GM18508 (cell line): ENCODE data around the gene ZNF407.
"Not testable (repeated sequence)": the region's sequence is repeated elsewhere in the genome, so short reads cannot be mapped to it uniquely, and the experiment has no call there.

Experiments used
- ATAC-seq: cut with Tn5 transposase; IDR thresholded peaks from one replicate; pipeline ENCODE4 v1.9.1; 2021; ENCODE audit warnings: moderate number of reproducible peaks; ENCODE audit not compliant: insufficient read depth, unreplicated experiment

The ZNF407 gene, protein sequence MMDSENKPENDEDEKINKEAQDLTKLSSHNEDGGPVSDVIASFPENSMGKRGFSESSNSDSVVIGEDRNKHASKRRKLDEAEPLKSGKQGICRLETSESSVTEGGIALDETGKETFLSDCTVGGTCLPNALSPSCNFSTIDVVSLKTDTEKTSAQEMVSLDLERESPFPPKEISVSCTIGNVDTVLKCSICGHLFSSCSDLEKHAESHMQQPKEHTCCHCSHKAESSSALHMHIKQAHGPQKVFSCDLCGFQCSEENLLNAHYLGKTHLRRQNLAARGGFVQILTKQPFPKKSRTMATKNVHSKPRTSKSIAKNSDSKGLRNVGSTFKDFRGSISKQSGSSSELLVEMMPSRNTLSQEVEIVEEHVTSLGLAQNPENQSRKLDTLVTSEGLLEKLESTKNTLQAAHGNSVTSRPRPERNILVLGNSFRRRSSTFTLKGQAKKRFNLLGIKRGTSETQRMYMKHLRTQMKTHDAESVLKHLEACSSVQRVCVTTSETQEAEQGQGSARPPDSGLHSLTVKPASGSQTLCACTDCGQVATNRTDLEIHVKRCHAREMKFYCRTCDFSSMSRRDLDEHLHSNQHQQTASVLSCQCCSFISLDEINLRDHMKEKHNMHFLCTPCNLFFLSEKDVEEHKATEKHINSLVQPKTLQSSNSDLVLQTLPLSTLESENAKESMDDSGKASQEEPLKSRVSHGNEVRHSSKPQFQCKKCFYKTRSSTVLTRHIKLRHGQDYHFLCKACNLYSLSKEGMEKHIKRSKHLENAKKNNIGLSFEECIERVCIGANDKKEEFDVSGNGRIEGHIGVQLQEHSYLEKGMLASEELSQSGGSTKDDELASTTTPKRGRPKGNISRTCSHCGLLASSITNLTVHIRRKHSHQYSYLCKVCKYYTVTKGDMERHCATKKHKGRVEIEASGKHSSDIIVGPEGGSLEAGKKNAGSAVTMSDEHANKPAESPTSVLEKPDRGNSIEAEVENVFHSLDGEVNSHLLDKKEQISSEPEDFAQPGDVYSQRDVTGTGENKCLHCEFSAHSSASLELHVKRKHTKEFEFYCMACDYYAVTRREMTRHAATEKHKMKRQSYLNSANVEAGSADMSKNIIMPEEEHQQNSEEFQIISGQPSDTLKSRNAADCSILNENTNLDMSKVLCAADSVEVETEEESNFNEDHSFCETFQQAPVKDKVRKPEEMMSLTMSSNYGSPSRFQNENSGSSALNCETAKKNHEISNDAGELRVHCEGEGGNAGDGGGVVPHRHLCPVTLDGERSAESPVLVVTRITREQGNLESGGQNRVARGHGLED (N-terminal part only)

DNA sequence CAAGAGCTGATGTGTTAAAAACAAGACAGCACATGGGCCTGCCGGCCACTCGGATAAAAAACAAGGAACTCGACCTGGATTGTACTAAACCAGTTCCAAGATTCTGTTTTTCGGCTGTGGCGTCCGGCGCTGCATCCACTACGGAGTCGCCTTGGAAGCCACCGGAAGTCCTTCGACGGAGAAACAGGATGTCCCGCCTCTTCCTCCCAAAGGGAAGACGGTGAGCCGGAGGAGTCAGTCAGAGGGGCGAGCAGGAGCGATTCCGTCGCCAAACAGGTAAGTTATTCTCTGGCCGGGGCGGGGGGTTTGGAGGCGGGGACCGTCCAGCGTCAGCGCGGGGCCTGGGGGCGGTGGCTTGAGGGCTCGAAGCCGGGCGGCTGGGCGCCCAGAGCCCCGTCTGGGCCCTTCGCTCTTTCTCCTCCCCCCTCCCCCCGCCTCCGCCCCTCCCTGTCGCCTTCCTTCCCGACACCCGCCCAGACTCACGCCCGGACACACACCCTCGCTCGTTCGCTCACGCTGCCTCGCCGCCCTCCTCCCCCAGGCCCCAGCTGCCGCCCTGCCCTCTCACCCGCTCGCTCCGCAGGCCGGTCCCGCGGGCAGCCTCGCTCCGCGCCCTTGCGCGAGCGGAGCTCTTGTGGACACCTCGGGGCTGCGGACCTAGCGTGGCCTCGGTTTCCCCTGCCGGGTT lies at the start of gene ZNF407:
ZNF407 (plus strand) TSS at position 209 of the 688 bp plus-strand sequence. CDS start 33,150 bp downstream, outside the sequence.
- peak; percentile 31 for ATAC-seq

DNA sequence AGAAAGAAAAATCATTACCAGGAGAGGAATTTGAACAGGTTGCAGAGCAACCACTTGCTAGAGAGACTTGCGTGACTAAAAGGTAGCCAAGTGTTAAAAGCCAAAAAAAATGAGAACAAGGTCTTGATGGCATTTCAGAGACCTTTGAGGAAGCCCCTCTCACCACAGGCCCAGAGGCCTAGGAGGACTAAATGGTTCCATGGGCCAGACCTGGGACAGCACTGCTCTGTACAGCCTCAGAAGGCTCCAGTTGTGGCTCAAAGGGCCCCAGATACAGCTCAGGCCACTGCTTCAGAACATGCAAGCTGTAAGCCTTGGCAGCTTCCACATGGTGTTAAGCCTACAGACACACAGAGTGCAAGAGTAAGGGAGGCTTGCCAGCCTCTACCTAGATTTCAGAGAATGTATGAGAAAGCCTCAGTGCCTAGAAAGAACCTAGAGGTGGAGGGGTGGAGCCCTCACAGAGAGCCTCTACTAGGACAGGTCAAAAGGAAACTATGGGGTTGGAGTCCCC lies 48.0 kb upstream of the ZNF407 start:
- ATAC-seq, result no peak

DNA sequence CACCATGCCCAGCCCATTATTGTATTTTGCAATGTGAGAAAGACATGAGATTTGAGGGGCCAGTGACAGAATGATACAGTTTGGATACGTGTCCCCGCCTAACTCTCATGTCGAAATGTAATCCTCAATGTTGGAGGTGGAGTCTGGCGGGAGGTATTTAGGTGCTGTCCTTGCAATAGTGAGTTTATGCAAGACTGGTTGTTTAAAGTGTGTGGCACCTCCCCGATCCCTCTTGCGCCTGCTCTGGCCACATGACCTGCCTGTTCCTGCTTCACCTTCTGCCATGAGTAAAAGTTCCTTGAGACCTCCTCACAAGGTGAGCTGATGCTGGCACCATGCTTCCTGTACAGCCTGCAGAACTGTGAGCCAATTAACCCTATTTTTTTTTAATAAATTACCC lies 46.8 kb upstream of the ZNF407 start:
- ATAC-seq, result no peak

DNA sequence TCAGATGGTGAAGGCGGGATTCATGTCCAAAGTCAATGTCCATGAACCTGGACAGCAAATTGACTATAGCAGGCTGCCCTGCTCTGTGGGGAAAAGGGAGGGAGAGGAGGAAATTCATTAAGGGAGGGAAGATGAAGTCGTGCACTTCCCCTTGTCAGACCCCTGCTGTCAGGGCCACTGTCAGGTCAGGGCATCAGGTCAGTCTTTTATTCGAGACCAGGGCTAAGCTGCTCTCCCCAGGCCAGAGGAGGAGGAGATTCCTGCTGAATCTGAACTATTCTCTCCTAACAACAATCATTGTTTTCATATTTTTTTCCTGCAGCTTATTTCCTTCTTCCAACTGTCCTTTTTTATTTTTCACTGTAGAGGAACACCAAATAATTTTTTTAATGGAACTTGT lies 46.2 kb upstream of the ZNF407 start:
- no peak for ATAC-seq

DNA sequence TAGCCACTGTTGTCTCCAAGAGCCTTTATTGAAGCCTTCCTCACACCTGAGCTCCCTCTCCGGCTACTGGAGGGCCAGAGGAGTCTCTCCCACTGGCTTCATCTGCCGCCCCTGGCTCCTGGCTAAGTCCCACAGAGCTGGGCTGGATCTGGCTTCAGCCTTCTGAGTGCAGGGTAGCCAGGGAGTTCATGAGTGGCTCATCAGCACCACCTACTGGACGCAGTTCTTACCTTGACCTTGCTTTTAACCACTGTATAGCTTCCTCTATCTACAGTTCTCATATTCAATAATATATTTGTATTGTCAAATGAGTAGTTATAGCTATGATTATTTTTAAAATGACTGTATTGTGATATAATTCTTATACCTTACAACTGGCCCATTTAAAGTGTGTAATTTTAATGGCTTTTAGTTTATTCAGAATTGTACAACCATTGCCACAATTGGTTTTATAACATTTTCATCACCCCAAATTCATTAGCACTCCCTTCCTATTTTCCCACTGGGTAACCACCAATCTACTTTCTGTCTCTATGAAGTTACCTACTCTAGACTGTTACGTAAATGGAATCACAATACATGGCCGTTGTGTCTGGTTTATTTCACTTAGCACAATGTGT lies 45.6 kb upstream of the ZNF407 start:
- ATAC-seq, result peak; percentile 99

DNA sequence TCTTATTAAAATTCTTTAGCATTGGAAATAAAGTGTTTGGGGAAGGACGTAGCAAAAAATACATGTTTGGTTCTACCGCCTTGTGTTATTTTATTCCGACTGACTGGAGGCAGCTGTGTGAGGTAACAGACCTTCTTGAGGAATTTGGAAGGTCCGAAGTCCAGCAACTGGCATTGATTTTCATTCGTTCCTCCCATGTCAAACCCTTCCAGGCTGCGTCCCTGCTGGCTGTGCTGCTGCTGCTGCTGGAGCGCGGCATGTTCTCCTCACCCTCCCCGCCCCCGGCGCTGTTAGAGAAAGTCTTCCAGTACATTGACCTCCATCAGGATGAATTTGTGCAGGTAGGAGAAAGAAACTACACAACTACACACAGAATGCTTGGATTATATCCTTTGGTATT lies 41.5 kb upstream of the ZNF407 start:
- no peak for ATAC-seq

DNA sequence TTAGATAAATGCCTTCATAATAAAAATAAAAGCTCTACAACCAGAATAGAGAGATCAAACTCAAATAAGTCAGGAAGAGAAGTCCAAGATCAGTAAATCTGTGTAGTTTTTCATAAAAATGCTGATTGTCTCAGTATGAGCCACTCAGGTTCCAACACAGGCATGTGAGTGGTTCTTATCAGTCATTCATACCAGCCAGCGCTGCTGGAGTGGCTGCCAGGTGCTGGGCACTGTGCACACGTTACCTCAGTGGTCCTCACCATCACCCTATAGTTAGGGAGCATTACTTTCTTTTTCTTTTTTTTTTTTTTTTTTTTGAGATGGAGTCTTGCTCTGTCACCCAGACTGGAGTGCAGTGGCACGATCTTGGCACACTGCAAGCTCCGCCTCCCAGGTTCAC lies 39.6 kb upstream of the ZNF407 start:
- ATAC-seq, result no peak

DNA sequence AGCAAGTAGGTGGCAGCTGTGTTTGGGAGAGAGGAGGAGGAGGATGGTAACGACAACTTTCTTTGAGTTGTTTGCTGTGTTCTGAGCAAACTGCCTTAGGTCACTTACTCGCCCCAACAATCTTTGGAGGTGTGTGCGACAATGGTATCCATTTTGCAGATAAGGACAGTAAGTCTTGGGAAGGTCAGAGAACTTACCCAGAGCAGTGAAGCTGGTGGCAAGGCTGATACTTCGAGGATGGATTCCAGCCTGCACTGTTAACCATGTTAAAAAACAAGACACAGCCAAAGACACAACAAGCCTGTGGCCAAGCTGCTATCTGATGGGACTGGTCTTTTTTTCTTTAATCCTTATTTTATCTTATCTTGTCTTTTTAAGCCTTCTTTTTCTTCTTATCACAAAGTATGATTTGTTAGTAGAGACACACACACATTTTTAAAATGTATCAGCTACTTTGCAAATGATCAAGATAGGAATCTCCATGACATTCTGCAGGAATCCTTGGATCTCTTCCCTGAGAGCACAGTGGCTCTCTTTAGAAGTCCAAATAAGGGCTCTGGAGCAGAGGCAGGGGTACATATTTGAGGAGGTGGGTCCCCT lies 35.4 kb upstream of the ZNF407 start:
- no peak for ATAC-seq

DNA sequence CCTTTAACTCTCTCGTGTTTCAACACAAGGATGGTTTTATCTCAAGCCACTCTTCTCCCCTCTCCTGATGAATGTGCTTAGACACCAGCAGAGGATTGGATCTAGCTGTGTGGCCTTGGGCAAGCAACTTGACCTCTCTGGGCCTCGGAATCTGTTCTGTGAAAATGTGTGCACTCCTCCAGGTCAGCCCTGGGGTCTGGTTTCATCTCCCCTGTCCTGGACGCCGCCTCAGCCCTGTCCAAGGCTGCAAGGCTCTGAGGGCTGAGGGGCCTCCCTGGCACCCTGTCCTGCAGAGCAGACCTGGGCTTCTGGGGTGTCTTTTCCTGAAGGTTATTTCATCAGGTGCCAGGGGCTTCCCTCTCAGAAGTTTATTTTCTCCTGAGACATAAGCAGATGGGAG lies 34.9 kb upstream of the ZNF407 start:
- ATAC-seq, result no peak

DNA sequence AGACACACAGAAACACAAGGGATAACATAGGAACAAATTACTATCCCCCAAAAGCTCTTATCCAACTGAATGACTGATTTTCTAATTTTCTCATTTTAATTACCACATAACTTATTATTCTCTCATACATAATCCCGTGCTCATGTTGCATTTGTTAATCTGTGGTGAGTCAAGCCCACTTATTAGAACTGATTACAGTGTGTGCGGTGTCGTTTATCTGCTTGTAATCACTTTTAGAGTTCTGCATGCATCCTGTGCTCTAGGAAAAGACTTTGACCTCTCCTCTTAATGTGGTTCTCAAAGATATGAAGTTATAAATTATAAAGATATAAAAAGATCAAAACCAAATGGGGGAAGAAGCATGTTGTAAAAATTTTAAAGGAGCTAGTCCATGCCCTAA lies 33.7 kb upstream of the ZNF407 start:
- ATAC-seq, result no peak

DNA sequence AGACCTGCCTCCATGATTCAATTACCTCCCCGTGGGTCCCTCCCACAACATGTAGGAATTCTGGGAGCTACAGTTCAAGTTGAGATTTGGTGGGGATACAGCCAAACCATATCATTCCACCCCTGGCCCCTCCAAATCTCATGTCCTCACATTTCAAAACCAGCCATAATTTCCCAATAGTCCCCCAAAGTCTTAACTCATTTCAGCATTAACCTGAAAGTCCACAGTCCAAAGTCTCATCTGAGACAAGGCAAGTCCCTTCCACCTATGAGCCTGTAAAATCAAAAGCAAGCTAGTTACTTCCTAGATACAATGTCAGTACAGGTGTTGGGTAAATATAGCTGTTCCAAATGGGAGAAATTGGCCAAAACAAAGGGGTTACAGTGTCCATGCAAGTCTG lies 32.5 kb upstream of the ZNF407 start:
- not testable (repeated sequence) for ATAC-seq

DNA sequence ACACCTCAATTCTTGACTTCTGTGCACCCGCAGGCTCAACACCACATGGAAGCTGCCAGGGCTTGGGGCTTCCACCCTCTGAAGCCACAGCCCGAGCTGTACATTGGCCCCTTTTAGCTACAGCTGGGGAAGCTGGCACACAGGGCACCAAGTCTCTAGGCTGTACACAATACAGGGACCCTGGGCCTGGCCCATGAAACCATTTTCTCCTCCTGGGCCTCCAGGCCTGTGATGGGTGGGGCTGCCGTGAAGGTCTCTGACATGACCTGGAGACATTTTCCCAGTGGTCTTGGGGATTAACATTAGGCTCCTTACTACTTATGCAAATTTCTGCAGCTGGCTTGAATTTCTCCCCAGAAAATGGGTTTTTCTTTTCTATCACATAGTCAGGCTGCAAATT lies 31.7 kb upstream of the ZNF407 start:
- ATAC-seq, result not testable (repeated sequence)

DNA sequence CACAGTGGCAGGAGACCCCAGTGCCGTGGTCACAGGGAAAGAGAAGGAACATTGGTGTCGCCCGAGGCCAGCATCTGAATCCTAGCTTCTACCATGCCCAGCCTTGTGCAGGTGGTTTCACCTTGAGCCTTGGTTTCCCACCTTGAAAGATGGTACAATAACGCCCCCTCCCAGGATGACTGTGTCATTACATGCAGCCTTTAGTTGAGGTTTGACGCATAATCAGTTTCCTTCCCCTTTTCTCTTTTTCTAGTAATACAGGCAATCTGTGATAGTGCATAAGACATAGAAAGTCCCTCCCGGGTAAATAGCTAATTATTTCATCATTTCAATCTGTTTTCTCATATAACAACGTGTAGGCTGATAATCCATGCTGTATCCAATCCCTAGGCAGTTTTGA lies 29.8 kb upstream of the ZNF407 start:
- no peak for ATAC-seq

DNA sequence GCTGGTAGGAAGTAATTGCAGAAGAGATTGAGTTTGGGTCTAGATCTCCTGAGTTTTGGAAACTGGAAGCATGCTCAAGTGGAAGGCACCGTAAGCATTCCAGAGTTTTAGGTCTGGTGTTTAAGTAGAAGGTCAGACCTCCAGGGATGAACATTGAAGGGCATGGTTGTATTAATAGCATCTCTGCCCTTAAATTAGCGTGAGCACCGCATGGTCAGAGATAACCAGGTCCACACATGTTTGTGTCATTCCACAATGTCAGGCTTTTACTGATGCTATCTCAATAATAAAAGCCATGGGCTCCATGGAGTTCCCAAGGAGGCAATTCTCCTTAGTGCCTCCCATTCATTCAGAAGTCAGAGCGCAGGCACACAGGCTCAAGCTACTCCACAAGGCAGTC lies 28.3 kb upstream of the ZNF407 start:
- no peak for ATAC-seq

DNA sequence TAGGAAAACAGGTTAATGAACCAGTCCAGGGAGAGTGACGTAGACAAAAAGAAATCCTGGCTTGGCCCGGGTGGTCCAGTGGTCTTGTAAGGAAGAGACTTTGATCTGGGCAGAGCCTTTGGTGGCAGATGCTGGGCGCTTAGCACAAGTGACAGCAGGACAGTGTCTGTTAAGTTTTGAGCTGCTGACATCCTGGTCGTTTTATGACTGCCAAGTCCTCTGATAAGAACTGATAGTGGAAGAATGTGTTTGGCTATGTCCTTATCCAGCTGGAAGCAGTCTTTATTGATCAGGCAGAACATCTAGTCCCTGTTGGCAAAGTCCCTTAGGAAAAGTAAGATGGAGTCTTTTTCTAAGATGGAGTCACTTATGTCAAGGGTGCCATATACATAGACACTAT lies 27.4 kb upstream of the ZNF407 start:
- ATAC-seq, result no peak

DNA sequence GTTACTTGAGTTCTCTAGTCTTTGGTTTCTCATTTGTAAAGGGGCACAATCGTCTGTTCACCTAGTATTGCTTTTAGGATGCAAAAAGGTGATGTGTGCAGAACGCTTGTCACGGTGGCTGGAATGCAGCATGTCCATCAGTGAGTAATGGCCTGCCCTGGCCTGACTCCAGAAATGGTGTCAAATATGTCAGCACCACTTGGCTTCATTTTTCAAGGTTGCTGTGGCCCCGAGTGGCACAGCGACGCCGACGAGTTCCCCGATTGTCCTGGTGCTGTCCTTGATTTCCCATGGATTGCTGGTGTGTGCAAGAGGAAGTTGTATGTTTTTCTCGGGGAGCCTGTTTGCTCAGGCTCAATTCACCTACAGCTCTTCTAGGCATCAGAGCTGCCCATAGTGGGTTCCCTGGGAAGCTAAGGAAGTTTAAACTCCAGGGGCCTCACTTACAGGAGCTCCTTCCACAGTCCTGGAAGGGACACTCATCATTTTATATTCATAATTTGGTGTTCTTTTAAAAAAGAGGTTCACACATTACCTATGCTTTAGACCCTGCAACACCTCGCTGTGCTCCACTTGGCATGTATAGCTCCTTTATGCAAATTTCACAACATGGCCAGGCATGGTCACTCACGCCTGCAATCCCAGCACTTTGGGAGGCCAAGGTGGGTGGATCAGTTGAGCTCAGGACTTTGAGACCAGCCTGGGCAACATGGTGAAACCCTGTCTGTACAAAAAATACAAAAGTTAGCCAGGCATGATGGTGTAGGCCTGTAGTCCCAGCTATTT lies 25.6 kb upstream of the ZNF407 start:
- no peak for ATAC-seq

DNA sequence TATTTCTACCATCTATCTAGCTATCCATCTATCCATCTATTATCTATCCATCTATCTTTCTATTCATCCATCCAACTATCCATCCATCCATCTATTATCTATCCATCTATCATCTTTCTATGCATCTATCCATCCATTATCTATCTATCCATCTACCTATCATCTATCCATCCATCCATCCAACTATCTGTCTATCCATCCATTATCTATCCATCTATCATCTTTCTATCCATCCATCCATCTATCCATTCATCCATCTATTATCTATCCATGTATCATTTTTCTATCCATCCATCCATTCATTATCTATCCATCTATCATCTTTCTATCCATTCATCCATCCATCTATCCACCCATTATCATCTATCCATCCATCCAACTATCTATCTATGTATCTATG lies 24.6 kb upstream of the ZNF407 start:
- no peak for ATAC-seq

DNA sequence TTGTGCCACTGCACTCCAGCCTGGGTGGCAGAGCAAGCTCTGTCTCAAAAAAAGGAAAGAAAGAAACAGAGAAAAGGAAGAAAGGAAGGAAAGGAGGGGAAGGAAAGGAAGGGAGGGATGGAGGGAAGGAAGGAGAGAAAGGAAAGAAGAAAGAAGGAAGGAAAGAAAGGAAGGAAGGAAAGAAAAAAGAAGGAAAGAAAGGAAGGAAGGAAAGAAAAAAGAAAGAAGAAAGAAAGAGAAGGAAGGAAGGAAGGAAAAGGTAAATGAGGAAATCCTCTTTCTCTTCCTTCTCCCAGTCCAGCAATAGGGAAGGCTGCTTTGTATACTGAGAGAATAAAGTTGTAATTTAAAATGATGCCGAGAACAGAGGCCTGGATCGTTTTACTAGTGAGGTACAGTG lies 22.8 kb upstream of the ZNF407 start:
- ATAC-seq, result no peak
